Measurements from ENCODE around the gene MYO3B. TPM values are rescaled to one million over a fixed set of nuclear protein-coding genes. Genes with fewer than 3 reads are reported as not detected.

MYO3B gene
- total RNA-seq, 1 experiment from 2014 or later: 4.4 TPM

GRCh38 chr2:170523506-170523905 lies 345.6 kb downstream of the MYO3B start:
- no peaks in the 10 kb centered on the region for H3K79me2 ChIP-seq (ENCODE audit: low read length)
- H3K4me1 ChIP-seq (ENCODE audit: low read length): no peaks in the 10 kb centered on the region
- H2AFZ ChIP-seq (ENCODE audit: low read length): no peak overlapping the region
- no peaks in the 10 kb centered on the region for H3K9me3 ChIP-seq (ENCODE audit: low read length)
- H3K36me3 ChIP-seq (ENCODE audit: insufficient read depth, low read length): no peaks in the 10 kb centered on the region
- no peaks in the 10 kb centered on the region for H4K20me1 ChIP-seq (ENCODE audit: insufficient read depth, low read depth, low read length)
- no peak overlapping the region for H3K27ac ChIP-seq (ENCODE audit: low read length)
- no peak overlapping the region for H3K4me2 ChIP-seq (ENCODE audit: low read depth, low read length, poor library complexity, severe bottlenecking)
- no peaks in the 10 kb centered on the region for H3K9me2 ChIP-seq (replicated peaks; ENCODE audit: insufficient read depth, low read length)
- no peak overlapping the region for H3K4me3 ChIP-seq (ENCODE audit: low read length)
- no peak overlapping the region for H3K9ac ChIP-seq (ENCODE audit: low read length)
- no peaks in the 10 kb centered on the region for H3K27me3 ChIP-seq (ENCODE audit: low read length)
- DNase-seq: no peak

- Histone ChIP-seq H3K79me2 (ENCODE audit: low read length) (no peaks in the 10 kb centered on the region), H3K4me1 (ENCODE audit: low read length) (no peaks in the 10 kb centered on the region), H3K27me3 (ENCODE audit: low read length) (no peaks in the 10 kb centered on the region), H3K27ac (ENCODE audit: low read length) (no peak overlapping the region), H3K4me2 (ENCODE audit: low read depth, low read length, poor library complexity, severe bottlenecking) (no peak overlapping the region), H3K9me2 (replicated peaks; ENCODE audit: insufficient read depth, low read length) (no peaks in the 10 kb centered on the region), H3K9ac (ENCODE audit: low read length) (no peak overlapping the region), H4K20me1 (ENCODE audit: insufficient read depth, low read depth, low read length) (no peaks in the 10 kb centered on the region), H2AFZ (ENCODE audit: low read length) (no peak overlapping the region), H3K36me3 (ENCODE audit: insufficient read depth, low read length) (no peaks in the 10 kb centered on the region), H3K9me3 (ENCODE audit: low read length) (no peaks in the 10 kb centered on the region), H3K4me3 (ENCODE audit: low read length) (no peak overlapping the region)
- DNase-seq: no peak
Observed at GRCh38 chr2:170524828-170525565, 347.1 kb downstream of the MYO3B start.

GRCh38 chr2:170525566-170525900 lies 347.6 kb downstream of the MYO3B start:
- Histone ChIP-seq H3K9me3 (ENCODE audit: low read length) (no peaks in the 10 kb centered on the region), H3K9ac (ENCODE audit: low read length) (no peak overlapping the region), H3K27me3 (ENCODE audit: low read length) (no peaks in the 10 kb centered on the region), H3K79me2 (ENCODE audit: low read length) (no peaks in the 10 kb centered on the region), H3K4me1 (ENCODE audit: low read length) (no peaks in the 10 kb centered on the region), H3K4me2 (ENCODE audit: low read depth, low read length, poor library complexity, severe bottlenecking) (no peak overlapping the region), H3K27ac (ENCODE audit: low read length) (no peak overlapping the region), H3K36me3 (ENCODE audit: insufficient read depth, low read length) (no peaks in the 10 kb centered on the region), H4K20me1 (ENCODE audit: insufficient read depth, low read depth, low read length) (no peaks in the 10 kb centered on the region), H2AFZ (ENCODE audit: low read length) (no peak overlapping the region), H3K4me3 (ENCODE audit: low read length) (no peak overlapping the region), H3K9me2 (replicated peaks; ENCODE audit: insufficient read depth, low read length) (no peaks in the 10 kb centered on the region)
- no peak for DNase-seq

- Histone ChIP-seq H2AFZ (ENCODE audit: low read length) (no peak overlapping the region), H4K20me1 (ENCODE audit: insufficient read depth, low read depth, low read length) (no peaks in the 10 kb centered on the region), H3K27me3 (ENCODE audit: low read length) (no peaks in the 10 kb centered on the region), H3K9ac (ENCODE audit: low read length) (no peak overlapping the region), H3K4me2 (ENCODE audit: low read depth, low read length, poor library complexity, severe bottlenecking) (no peak overlapping the region), H3K27ac (ENCODE audit: low read length) (no peak overlapping the region), H3K79me2 (ENCODE audit: low read length) (no peaks in the 10 kb centered on the region), H3K36me3 (ENCODE audit: insufficient read depth, low read length) (no peaks in the 10 kb centered on the region), H3K9me2 (replicated peaks; ENCODE audit: insufficient read depth, low read length) (no peaks in the 10 kb centered on the region), H3K4me1 (ENCODE audit: low read length) (no peaks in the 10 kb centered on the region), H3K4me3 (ENCODE audit: low read length) (no peak overlapping the region), H3K9me3 (ENCODE audit: low read length) (no peaks in the 10 kb centered on the region)
- no peak for DNase-seq
Observed at GRCh38 chr2:170530284-170530745, 352.4 kb downstream of the MYO3B start.

- no peak overlapping the region for H2AFZ ChIP-seq (ENCODE audit: low read length)
Observed at GRCh38 chr2:170530803-170531564, 353.0 kb downstream of the MYO3B start.

GRCh38 chr2:170531876-170532275 lies 353.9 kb downstream of the MYO3B start:
- H2AFZ ChIP-seq (ENCODE audit: low read length): no peak overlapping the region
- DNase-seq: no peak
- no peaks in the 10 kb centered on the region for H3K27me3 ChIP-seq (ENCODE audit: low read length)
- no peak overlapping the region for H3K4me3 ChIP-seq (ENCODE audit: low read length)
- no peaks in the 10 kb centered on the region for H3K4me1 ChIP-seq (ENCODE audit: low read length)
- no peaks in the 10 kb centered on the region for H3K9me2 ChIP-seq (replicated peaks; ENCODE audit: insufficient read depth, low read length)
- H3K79me2 ChIP-seq (ENCODE audit: low read length): no peaks in the 10 kb centered on the region
- no peaks in the 10 kb centered on the region for H3K9me3 ChIP-seq (ENCODE audit: low read length)
- no peaks in the 10 kb centered on the region for H4K20me1 ChIP-seq (ENCODE audit: insufficient read depth, low read depth, low read length)
- H3K4me2 ChIP-seq (ENCODE audit: low read depth, low read length, poor library complexity, severe bottlenecking): no peak overlapping the region
- no peaks in the 10 kb centered on the region for H3K36me3 ChIP-seq (ENCODE audit: insufficient read depth, low read length)
- no peak overlapping the region for H3K9ac ChIP-seq (ENCODE audit: low read length)
- H3K27ac ChIP-seq (ENCODE audit: low read length): no peak overlapping the region

More at GRCh38 chr2:170530803-170531564, 353.0 kb downstream of the MYO3B start:
- H3K27ac ChIP-seq (ENCODE audit: low read length): no peak overlapping the region
- no peak overlapping the region for H3K4me3 ChIP-seq (ENCODE audit: low read length)
- no peaks in the 10 kb centered on the region for H3K79me2 ChIP-seq (ENCODE audit: low read length)
- no peaks in the 10 kb centered on the region for H3K4me1 ChIP-seq (ENCODE audit: low read length)
- H3K4me2 ChIP-seq (ENCODE audit: low read depth, low read length, poor library complexity, severe bottlenecking): no peak overlapping the region
- no peaks in the 10 kb centered on the region for H3K36me3 ChIP-seq (ENCODE audit: insufficient read depth, low read length)
- DNase-seq: no peak
- no peaks in the 10 kb centered on the region for H3K9me3 ChIP-seq (ENCODE audit: low read length)
- no peaks in the 10 kb centered on the region for H3K27me3 ChIP-seq (ENCODE audit: low read length)
- H3K9ac ChIP-seq (ENCODE audit: low read length): no peak overlapping the region
- no peaks in the 10 kb centered on the region for H3K9me2 ChIP-seq (replicated peaks; ENCODE audit: insufficient read depth, low read length)
- no peaks in the 10 kb centered on the region for H4K20me1 ChIP-seq (ENCODE audit: insufficient read depth, low read depth, low read length)

- H3K79me2 ChIP-seq (ENCODE audit: low read length): no peaks in the 10 kb centered on the region
- no peak overlapping the region for H2AFZ ChIP-seq (ENCODE audit: low read length)
- H3K27me3 ChIP-seq (ENCODE audit: low read length): no peaks in the 10 kb centered on the region
- no peaks in the 10 kb centered on the region for H3K9me3 ChIP-seq (ENCODE audit: low read length)
- DNase-seq: no peak
- H3K4me1 ChIP-seq (ENCODE audit: low read length): no peaks in the 10 kb centered on the region
- no peaks in the 10 kb centered on the region for H3K9me2 ChIP-seq (replicated peaks; ENCODE audit: insufficient read depth, low read length)
- no peak overlapping the region for H3K9ac ChIP-seq (ENCODE audit: low read length)
- H3K4me2 ChIP-seq (ENCODE audit: low read depth, low read length, poor library complexity, severe bottlenecking): no peak overlapping the region
- no peak overlapping the region for H3K4me3 ChIP-seq (ENCODE audit: low read length)
- H4K20me1 ChIP-seq (ENCODE audit: insufficient read depth, low read depth, low read length): no peaks in the 10 kb centered on the region
- no peak overlapping the region for H3K27ac ChIP-seq (ENCODE audit: low read length)
- no peaks in the 10 kb centered on the region for H3K36me3 ChIP-seq (ENCODE audit: insufficient read depth, low read length)
Observed at GRCh38 chr2:170533156-170533555, 355.2 kb downstream of the MYO3B start.

GRCh38 chr2:170535552-170535951 lies 357.6 kb downstream of the MYO3B start:
- no peaks in the 10 kb centered on the region for H3K27me3 ChIP-seq (ENCODE audit: low read length)
- H3K79me2 ChIP-seq (ENCODE audit: low read length): no peaks in the 10 kb centered on the region
- no peaks in the 10 kb centered on the region for H4K20me1 ChIP-seq (ENCODE audit: insufficient read depth, low read depth, low read length)
- no peaks in the 10 kb centered on the region for H3K4me1 ChIP-seq (ENCODE audit: low read length)
- no peak overlapping the region for H3K4me3 ChIP-seq (ENCODE audit: low read length)
- no peaks in the 10 kb centered on the region for H3K36me3 ChIP-seq (ENCODE audit: insufficient read depth, low read length)
- H3K9ac ChIP-seq (ENCODE audit: low read length): no peak overlapping the region
- no peak overlapping the region for H2AFZ ChIP-seq (ENCODE audit: low read length)
- H3K9me2 ChIP-seq (replicated peaks; ENCODE audit: insufficient read depth, low read length): no peaks in the 10 kb centered on the region
- no peak overlapping the region for H3K4me2 ChIP-seq (ENCODE audit: low read depth, low read length, poor library complexity, severe bottlenecking)
- no peak overlapping the region for H3K27ac ChIP-seq (ENCODE audit: low read length)
- no peaks in the 10 kb centered on the region for H3K9me3 ChIP-seq (ENCODE audit: low read length)
- no peak for DNase-seq

All from Karpas-422 (cell line).